Measurements from ENCODE around the gene IL23R.

DNA sequence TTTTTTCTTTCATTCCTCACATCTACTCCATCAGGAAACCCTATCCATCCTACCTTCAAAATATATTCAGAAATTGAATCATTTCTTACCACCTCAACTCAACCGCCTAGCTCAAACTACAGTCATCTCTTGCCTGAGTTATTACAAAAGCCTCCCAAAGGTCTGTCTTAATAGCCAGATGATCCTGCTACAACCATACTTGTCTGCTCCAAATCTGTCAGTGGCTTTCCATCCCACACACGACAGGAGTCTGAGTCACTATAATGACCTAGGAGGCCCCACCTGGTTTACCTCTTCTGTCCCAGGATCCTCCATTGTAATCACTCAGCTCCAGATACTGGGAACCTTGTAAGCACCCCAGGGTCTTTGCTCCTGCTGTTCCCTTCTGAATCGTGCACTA lies 104.3 kb downstream of the IL23R start:
- TF ChIP-seq, protein P1, sequence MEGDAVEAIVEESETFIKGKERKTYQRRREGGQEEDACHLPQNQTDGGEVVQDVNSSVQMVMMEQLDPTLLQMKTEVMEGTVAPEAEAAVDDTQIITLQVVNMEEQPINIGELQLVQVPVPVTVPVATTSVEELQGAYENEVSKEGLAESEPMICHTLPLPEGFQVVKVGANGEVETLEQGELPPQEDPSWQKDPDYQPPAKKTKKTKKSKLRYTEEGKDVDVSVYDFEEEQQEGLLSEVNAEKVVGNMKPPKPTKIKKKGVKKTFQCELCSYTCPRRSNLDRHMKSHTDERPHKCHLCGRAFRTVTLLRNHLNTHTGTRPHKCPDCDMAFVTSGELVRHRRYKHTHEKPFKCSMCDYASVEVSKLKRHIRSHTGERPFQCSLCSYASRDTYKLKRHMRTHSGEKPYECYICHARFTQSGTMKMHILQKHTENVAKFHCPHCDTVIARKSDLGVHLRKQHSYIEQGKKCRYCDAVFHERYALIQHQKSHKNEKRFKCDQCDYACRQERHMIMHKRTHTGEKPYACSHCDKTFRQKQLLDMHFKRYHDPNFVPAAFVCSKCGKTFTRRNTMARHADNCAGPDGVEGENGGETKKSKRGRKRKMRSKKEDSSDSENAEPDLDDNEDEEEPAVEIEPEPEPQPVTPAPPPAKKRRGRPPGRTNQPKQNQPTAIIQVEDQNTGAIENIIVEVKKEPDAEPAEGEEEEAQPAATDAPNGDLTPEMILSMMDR (IDR thresholded peaks at IDR 0.05 in 2 of 3, conservative IDR thresholded peaks at IDR 0.05 in 1 of 3; ENCODE audit: borderline replicate concordance in 1 of 3, insufficient read depth in 1 of 3, low read depth in 2 of 3, low read length in 2 of 3) = no peak
- TF ChIP-seq RAD21 (IDR thresholded peaks at IDR 0.05; ENCODE audit: low read depth) = no peak

All from HCT116 (cell line).